ENCODE measurements around the gene PTPRC.

The PTPRC gene

GRCh38 chr1:198647055-198647454 lies 8.2 kb downstream of the PTPRC start:
- no peak for DNase-seq (ENCODE audit: low spot score)

- DNase-seq (ENCODE audit: low spot score), result no peak
Observed at GRCh38 chr1:198648592-198648991, 9.8 kb downstream of the PTPRC start.

GRCh38 chr1:198649232-198649967 lies 10.6 kb downstream of the PTPRC start:
- no peak for DNase-seq (ENCODE audit: low spot score)

GRCh38 chr1:198649968-198650338 lies 11.1 kb downstream of the PTPRC start:
- no peak for DNase-seq (ENCODE audit: low spot score)

- no peak for DNase-seq (ENCODE audit: low spot score)
Observed at GRCh38 chr1:198650506-198650905, 11.7 kb downstream of the PTPRC start.

GRCh38 chr1:198651650-198652400 lies 13.0 kb downstream of the PTPRC start:
- DNase-seq (ENCODE audit: low spot score), result no peak

GRCh38 chr1:198653808-198654413 lies 15.1 kb downstream of the PTPRC start:
- DNase-seq (ENCODE audit: low spot score), result no peak

- no peak for DNase-seq (ENCODE audit: low spot score)
Observed at GRCh38 chr1:198655459-198656121, 16.8 kb downstream of the PTPRC start.

- DNase-seq (ENCODE audit: low spot score), result no peak
Observed at GRCh38 chr1:198656500-198656932, 17.7 kb downstream of the PTPRC start.

GRCh38 chr1:198657550-198658064 lies 18.8 kb downstream of the PTPRC start:
- no peak for DNase-seq (ENCODE audit: low spot score)

- no peak for DNase-seq (ENCODE audit: low spot score)
Observed at GRCh38 chr1:198660341-198661261, 21.8 kb downstream of the PTPRC start.

- no peak for DNase-seq (ENCODE audit: low spot score)
Observed at GRCh38 chr1:198662821-198663220, 24.0 kb downstream of the PTPRC start.

- DNase-seq (ENCODE audit: low spot score), result no peak
Observed at GRCh38 chr1:198664068-198664788, 25.4 kb downstream of the PTPRC start.

GRCh38 chr1:198667186-198667585 lies 28.3 kb downstream of the PTPRC start:
- no peak for DNase-seq (ENCODE audit: low spot score)

GRCh38 chr1:198667807-198668206 lies 29.0 kb downstream of the PTPRC start:
- no peak for DNase-seq (ENCODE audit: low spot score)

- DNase-seq (ENCODE audit: low spot score), result no peak
Observed at GRCh38 chr1:198669023-198669698, 30.3 kb downstream of the PTPRC start.

- DNase-seq (ENCODE audit: low spot score), result no peak
Observed at GRCh38 chr1:198669771-198670170, 30.9 kb downstream of the PTPRC start.

GRCh38 chr1:198671136-198671535 lies 32.3 kb downstream of the PTPRC start:
- DNase-seq (ENCODE audit: low spot score), result no peak

- no peak for DNase-seq (ENCODE audit: low spot score)
Observed at GRCh38 chr1:198672124-198672523, 33.3 kb downstream of the PTPRC start.

GRCh38 chr1:198674009-198674408 lies 35.2 kb downstream of the PTPRC start:
- no peak for DNase-seq (ENCODE audit: low spot score)

Measured in Ammon's horn (tissue), 1 donor.